Ovary (tissue), 9 donors: ENCODE data around the gene DCAF15. TPM values are rescaled to one million over a fixed set of nuclear protein-coding genes. Genes with fewer than 3 reads are reported as not detected.
"Not testable (repeated sequence)": the region's sequence is repeated elsewhere in the genome, so short reads cannot be mapped to it uniquely, and the experiment has no call there.

Experiments
- DNase-seq, 5 donors: peaks; one replicate each; pipeline ENCODE4 v3.0.0-alpha.2; 2019 to 2020
- H3K27ac ChIP-seq, 2 donors: fragments of 200-600 bp; one replicate each; pipeline versions ENCODE4 v1.5.1 to v1.8.0; 2019 to 2022
- H3K27me3 ChIP-seq: fragments of 200-600 bp; one replicate; pipeline ENCODE4 v1.8.0; 2022
- H3K36me3 ChIP-seq: fragments of 200-600 bp; sonication (generic); one replicate; pipeline ENCODE4 v1.5.1; 2019
- H3K4me1 ChIP-seq: one replicate; pipeline ENCODE4 v1.8.1; 2013; ENCODE audit warnings: mild to moderate bottlenecking, moderate library complexity; ENCODE audit not compliant: insufficient read depth
- H3K4me3 ChIP-seq: fragments of 200-600 bp; sonication (generic); one replicate; pipeline ENCODE4 v1.5.1; 2017
- H3K9me3 ChIP-seq, 2 donors: fragments of 200-600 bp in 1 of 2; sonication (generic) in 1 of 2; one replicate each; pipeline versions ENCODE4 v1.5.1 to v1.8.1; 2013 to 2019; ENCODE audit warnings: mild to moderate bottlenecking in 1 of 2, moderate library complexity in 1 of 2
- CTCF ChIP-seq, 3 donors: fragments of 450-650 bp in 2 of 3; fragments of 200-600 bp in 1 of 3; IDR thresholded peaks; one replicate each; pipeline versions ENCODE4 v1.5.1 to v1.8.0; 2016 to 2022; ENCODE audit warnings: antibody characterized with exemption in 3 of 3, mild to moderate bottlenecking in 1 of 3
- EP300 ChIP-seq: sonication (generic); formaldehyde crosslinking; IDR thresholded peaks from one replicate; pipeline ENCODE4 v1.6.1; 2017; ENCODE audit warnings: antibody characterized with exemption
- POLR2A ChIP-seq: fragments of 450-650 bp; IDR thresholded peaks from one replicate; pipeline ENCODE4 v1.6.1; 2017; ENCODE audit warnings: antibody characterized with exemption, mild to moderate bottlenecking, moderate library complexity
- WGBS, 3 donors: extraction: QIAGEN DNeasy Blood & Tissue Kit in 1 of 3; methylation state at CpG; one replicate each; pipeline versions ENCODE4 v1.1.5 to v1.1.7; 2013 to 2017; 5-methylcytosine and 5-hydroxymethylcytosine counted together
- intact Hi-C, 4 donors: fragments of 100-400 bp; cut with DNase I; formaldehyde crosslinking; loops; one replicate each; pipeline versions ENCODE4 v1.11.0 to v1.15.1; 2022 to 2023
- polyA plus RNA-seq, 2 donors: library from polyadenylated mRNA; stranded (reverse); fragments of 200-250 nt in 1 of 2; fragments of 350-450 nt in 1 of 2; fragmentation: Illumina TruSeq in 1 of 2; extraction: RNeasy Lipid Tissue Mini Kit (QIAGEN cat#74804) in 1 of 2; gene quantifications; one replicate each; pipeline ENCODE4 v1.2.3, GENCODE V29; 2013 to 2014
- total RNA-seq, 7 donors: library from RNA; depleted of rRNA in 2 of 7; stranded (reverse); fragments of >200 nt in 2 of 7; fragmentation: NEBNext Ultra II Directional in 3 of 7; extraction: Animal tissue kit (Norgen Biotek cat#: 25700) in 3 of 7; gene quantifications; one replicate each; pipeline versions ENCODE4 v1.1.0 to v1.2.4, GENCODE V29; 2016 to 2023
- donor health status: DM: no; HTN: no; CAD: no; lungs with moderate emphysema.
- donor health status: DM: no; HTN: no; CAD: no.
- donor health status: Bipolar disorder and iron deficiency.
- donor health status: DM: yes; HTN: yes; CAD: no.
- donor health status: DM: no; HTN: no; CAD: no.
- donor health status: DM: yes; HTN: yes; CAD: no.

The DCAF15 gene
- total and polyA plus RNA-seq, 9 donors, result 5.0 to 29.1 (median 23.4) TPM

DNA sequence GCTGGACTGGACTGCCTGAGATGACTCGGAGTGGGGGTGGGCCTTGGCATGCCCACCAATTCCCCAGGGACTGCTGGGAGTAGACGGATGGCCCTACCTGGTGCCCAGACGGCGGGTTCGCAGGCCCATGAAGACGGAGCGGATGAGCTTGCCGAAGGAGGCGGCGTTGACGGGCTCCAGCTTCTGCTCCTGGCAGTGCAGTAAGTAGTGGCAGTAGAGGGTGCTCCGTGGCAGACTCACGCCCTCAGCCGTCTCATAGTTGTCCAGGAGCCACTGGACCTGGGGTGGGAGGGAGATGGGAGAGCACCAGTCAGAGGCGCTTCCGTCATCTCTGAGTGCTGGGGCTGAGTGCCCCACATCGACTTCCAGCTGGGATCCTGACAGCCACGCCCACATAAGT is 17.6 kb downstream of the DCAF15 start:
- Histone ChIP-seq H3K4me3 (no peak overlapping the region), H3K27ac (no peak overlapping the region), H3K36me3 (no peaks in the 10 kb centered on the region), H3K9me3 (no peaks in the 10 kb centered on the region), H3K27me3 (no peaks in the 10 kb centered on the region), H3K4me1 (no peaks in the 10 kb centered on the region)
- TF ChIP-seq EP300 (no peak), POLR2A (no peak), CTCF (IDR thresholded peaks at IDR 0.05) (no peak)
- intact Hi-C loops, result no loop called here
- WGBS, 3 donors, result 88 to 89% (median 88%) methylated on average over 18 of the region's 18 CpGs
- DNase-seq, result no peak

- H3K36me3 ChIP-seq, DNase-seq, H3K27ac ChIP-seq, H3K4me1 ChIP-seq, H3K4me3 ChIP-seq, H3K9me3 ChIP-seq, H3K27me3 ChIP-seq, intact Hi-C loops: not testable (repeated sequence)
- 88 to 90% (median 89%) methylated on average over 15 of the region's 15 CpGs for WGBS, 3 donors
Observed at GRCh38 chr19:13971868-13972267, 19.6 kb downstream of the DCAF15 start.

GRCh38 chr19:13972368-13973155 is 20.3 kb downstream of the DCAF15 start:
- TF ChIP-seq EP300 (no peak), CTCF (IDR thresholded peaks at IDR 0.05) (no peak), POLR2A (no peak)
- H3K4me1 ChIP-seq, result no peaks in the 10 kb centered on the region
- H3K27ac ChIP-seq, result no peak overlapping the region
- intact Hi-C loops, result no loop called here
- H3K4me3 ChIP-seq, result no peak overlapping the region
- DNase-seq, result no peak
- H3K36me3 ChIP-seq, result no peaks in the 10 kb centered on the region
- H3K27me3 ChIP-seq, result no peaks in the 10 kb centered on the region
- 90 to 94% (median 91%) methylated on average over 37 of the region's 37 CpGs for WGBS, 3 donors
- H3K9me3 ChIP-seq, result no peaks in the 10 kb centered on the region

GRCh38 chr19:13973479-13973878 is 21.2 kb downstream of the DCAF15 start:
- H3K4me1 ChIP-seq, H3K9me3 ChIP-seq, intact Hi-C loops, H3K4me3 ChIP-seq, H3K27me3 ChIP-seq, H3K36me3 ChIP-seq, DNase-seq, H3K27ac ChIP-seq: not testable (repeated sequence)
- WGBS, 3 donors, result 96 to 100% (median 97%) methylated on average over 3 of the region's 3 CpGs

DNA sequence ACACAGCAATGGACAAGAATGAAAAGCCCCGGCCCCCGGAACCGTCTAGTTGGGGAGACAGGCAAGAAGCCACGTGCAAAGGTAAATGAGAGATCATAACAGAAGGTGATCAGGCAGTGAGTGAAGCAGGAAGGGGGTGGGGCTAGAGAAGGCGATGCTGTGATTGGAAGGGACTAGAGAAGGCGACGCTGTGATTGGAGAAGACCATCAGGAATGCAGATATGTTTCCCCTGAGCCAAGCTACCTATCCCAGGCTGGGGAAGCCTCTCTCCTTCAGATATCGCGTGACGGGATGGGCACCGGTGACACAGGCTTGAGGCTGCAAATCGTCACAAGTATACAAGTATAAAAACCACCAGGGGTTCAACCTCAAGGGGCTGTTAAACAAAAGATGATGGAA is 21.8 kb downstream of the DCAF15 start:
- Histone ChIP-seq H3K9me3 (no peaks in the 10 kb centered on the region), H3K27ac (no peak overlapping the region), H3K27me3 (no peaks in the 10 kb centered on the region), H3K4me3 (no peak overlapping the region), H3K36me3 (no peaks in the 10 kb centered on the region), H3K4me1 (no peaks in the 10 kb centered on the region)
- WGBS, 3 donors, result 50 to 59% (median 58%) methylated on average over 12 of the region's 12 CpGs
- TF ChIP-seq POLR2A (no peak), EP300 (no peak), CTCF (IDR thresholded peaks at IDR 0.05) (no peak)
- intact Hi-C loops, result no loop called here
- DNase-seq, result no peak
